Renal pelvis (tissue), 4 donors: ENCODE measurements around the gene KIAA1217. TPM values are rescaled to one million over a fixed set of nuclear protein-coding genes. Genes with fewer than 3 reads are reported as not detected.
"Not testable (repeated sequence)": the region's sequence is repeated elsewhere in the genome, so short reads cannot be mapped to it uniquely, and the experiment has no call there.

Source experiments
- DNase-seq: peaks from one replicate; pipeline ENCODE4 v3.0.0-alpha.2; 2013
- polyA plus RNA-seq, 3 donors: library from polyadenylated mRNA; unstranded; fragments of 120-200 nt; gene quantifications; one replicate each; pipeline ENCODE4 v1.2.1, GENCODE V29; 2013; ENCODE audit not compliant: insufficient read length in 3 of 3

KIAA1217 gene
- polyA plus RNA-seq, 3 donors = 83.5 to 102 (median 99.4) TPM

- no peak for DNase-seq
Observed at GRCh38 chr10:24440817-24441797, 232.2 kb downstream of the KIAA1217 start.

GRCh38 chr10:24442234-24442633 lies 233.3 kb downstream of the KIAA1217 start:
- no peak for DNase-seq

GRCh38 chr10:24442641-24443174 lies 233.8 kb downstream of the KIAA1217 start:
- DNase-seq = not testable (repeated sequence)

GRCh38 chr10:24444337-24444736 lies 235.4 kb downstream of the KIAA1217 start:
- DNase-seq = no peak

GRCh38 chr10:24445958-24446357 lies 237.0 kb downstream of the KIAA1217 start:
- DNase-seq = not testable (repeated sequence)

GRCh38 chr10:24446739-24447138 lies 237.8 kb downstream of the KIAA1217 start:
- no peak for DNase-seq

GRCh38 chr10:24448351-24448999 lies 239.5 kb downstream of the KIAA1217 start:
- DNase-seq = no peak

- DNase-seq = no peak
Observed at GRCh38 chr10:24449321-24449740, 240.4 kb downstream of the KIAA1217 start.

GRCh38 chr10:24449769-24450310 lies 240.9 kb downstream of the KIAA1217 start:
- no peak for DNase-seq

- DNase-seq = no peak
Observed at GRCh38 chr10:24451325-24451820, 242.4 kb downstream of the KIAA1217 start.

GRCh38 chr10:24452030-24452429 lies 243.1 kb downstream of the KIAA1217 start:
- DNase-seq = no peak

- no peak for DNase-seq
Observed at GRCh38 chr10:24453404-24453830, 244.5 kb downstream of the KIAA1217 start.

GRCh38 chr10:24453973-24454372 lies 245.0 kb downstream of the KIAA1217 start:
- no peak for DNase-seq

- DNase-seq = no peak
Observed at GRCh38 chr10:24455447-24455846, 246.5 kb downstream of the KIAA1217 start.

GRCh38 chr10:24456322-24456721 lies 247.4 kb downstream of the KIAA1217 start:
- no peak for DNase-seq

- DNase-seq = peak; percentile 61
Observed at GRCh38 chr10:24457661-24458318, 248.9 kb downstream of the KIAA1217 start.

GRCh38 chr10:24459836-24460235 lies 250.9 kb downstream of the KIAA1217 start:
- no peak for DNase-seq

- DNase-seq = no peak
Observed at GRCh38 chr10:24462291-24462813, 253.4 kb downstream of the KIAA1217 start.

GRCh38 chr10:24462889-24463552 lies 254.1 kb downstream of the KIAA1217 start:
- no peak for DNase-seq

GRCh38 chr10:24463611-24464426 lies 254.9 kb downstream of the KIAA1217 start:
- peak; percentile 68 for DNase-seq
